ENCODE results near the gene NEURL1. TPM values are rescaled to one million over a fixed set of nuclear protein-coding genes. Genes with fewer than 3 reads are reported as not detected.
"Not testable (repeated sequence)": the region's sequence is repeated elsewhere in the genome, so short reads cannot be mapped to it uniquely, and the experiment has no call there.

The NEURL1 gene
- total RNA-seq, 1 donor from 2014 or later, result 0.05 TPM

DNA sequence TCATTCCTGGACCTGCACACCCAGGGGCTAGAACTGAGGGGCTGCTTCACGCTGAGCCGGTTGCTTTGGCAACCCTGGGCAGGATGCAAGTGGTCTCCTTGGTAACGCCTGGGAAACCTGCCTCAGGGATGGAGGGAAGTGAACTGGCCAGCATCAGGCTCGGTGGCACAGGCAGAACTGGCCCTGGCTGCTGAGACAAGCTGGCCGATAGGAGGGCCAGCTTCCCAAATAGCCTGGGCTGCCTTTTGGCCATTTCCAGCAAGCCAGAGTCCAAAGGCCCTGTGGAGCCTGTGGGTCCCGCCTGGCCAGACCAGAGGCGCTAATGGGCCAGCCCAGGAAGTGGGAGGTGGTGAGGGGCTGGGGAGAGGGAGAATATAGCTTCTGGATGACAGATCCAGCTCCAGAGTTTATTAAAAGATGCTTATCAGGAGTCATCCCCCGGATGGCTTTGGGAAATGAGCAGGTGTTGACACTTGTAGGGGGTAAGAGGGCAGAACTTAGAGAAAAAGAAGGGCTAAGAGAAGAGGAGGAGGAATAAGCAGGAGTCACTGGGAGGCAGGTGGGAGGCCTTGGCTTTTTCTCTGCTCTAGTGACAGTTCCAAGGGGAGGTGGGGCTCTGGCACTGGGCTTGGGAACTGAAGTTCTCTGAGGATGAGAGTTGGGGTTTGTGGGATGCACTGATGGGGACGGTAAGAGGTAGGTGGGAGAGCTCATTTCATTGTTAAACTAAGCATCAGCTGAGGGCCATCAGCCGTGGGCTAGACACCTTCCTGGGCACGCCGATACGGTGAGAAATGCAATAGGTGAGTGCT is 9.6 kb downstream of the NEURL1 start:
- Mint-ChIP-seq H3K36me3 (ENCODE audit: low read depth) (no peaks in the 10 kb centered on the region), H3K4me3 (ENCODE audit: unreplicated experiment) (no peak overlapping the region), H3K9me3 (ENCODE audit: low read depth) (no peaks in the 10 kb centered on the region), H3K27ac (ENCODE audit: unreplicated experiment) (no peak overlapping the region), H3K27me3 (ENCODE audit: low read depth) (peaks cover 61% of the 10 kb centered on the region), H3K4me1 (ENCODE audit: low read depth) (peaks cover 14% of the 10 kb centered on the region)
- TF ChIP-seq, protein P1, sequence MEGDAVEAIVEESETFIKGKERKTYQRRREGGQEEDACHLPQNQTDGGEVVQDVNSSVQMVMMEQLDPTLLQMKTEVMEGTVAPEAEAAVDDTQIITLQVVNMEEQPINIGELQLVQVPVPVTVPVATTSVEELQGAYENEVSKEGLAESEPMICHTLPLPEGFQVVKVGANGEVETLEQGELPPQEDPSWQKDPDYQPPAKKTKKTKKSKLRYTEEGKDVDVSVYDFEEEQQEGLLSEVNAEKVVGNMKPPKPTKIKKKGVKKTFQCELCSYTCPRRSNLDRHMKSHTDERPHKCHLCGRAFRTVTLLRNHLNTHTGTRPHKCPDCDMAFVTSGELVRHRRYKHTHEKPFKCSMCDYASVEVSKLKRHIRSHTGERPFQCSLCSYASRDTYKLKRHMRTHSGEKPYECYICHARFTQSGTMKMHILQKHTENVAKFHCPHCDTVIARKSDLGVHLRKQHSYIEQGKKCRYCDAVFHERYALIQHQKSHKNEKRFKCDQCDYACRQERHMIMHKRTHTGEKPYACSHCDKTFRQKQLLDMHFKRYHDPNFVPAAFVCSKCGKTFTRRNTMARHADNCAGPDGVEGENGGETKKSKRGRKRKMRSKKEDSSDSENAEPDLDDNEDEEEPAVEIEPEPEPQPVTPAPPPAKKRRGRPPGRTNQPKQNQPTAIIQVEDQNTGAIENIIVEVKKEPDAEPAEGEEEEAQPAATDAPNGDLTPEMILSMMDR (IDR thresholded peaks at IDR 0.05), result no peak
- DNase-seq (ENCODE audit: low spot score), result peak; percentile 41

DNA sequence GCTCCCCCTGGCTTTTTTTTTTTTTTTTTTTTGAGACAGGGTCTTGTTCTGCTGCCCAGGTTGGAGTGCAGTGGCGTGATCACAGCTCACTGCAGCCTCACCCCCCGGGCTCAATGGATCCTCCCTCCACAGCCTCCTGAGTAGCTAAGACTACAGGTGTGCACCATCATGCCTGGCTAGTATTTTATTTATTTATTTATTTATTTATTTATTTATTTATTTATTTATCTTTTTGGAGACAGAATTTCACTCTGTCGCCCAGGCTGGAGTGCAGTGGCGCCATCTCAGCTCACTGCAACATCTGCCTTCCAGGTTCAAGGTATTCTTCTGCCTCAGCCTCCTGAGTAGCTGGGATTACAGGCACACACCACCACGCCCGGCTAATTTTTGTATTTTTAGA is 10.3 kb downstream of the NEURL1 start:
- not testable (repeated sequence) for H3K9me3 Mint-ChIP-seq (ENCODE audit: low read depth); H3K27ac Mint-ChIP-seq (ENCODE audit: unreplicated experiment); H3K4me3 Mint-ChIP-seq (ENCODE audit: unreplicated experiment); H3K36me3 Mint-ChIP-seq (ENCODE audit: low read depth)
- peak; percentile 24 for DNase-seq (ENCODE audit: low spot score)
- Mint-ChIP-seq H3K4me1 (ENCODE audit: low read depth) (peaks cover 14% of the 10 kb centered on the region), H3K27me3 (ENCODE audit: low read depth) (peaks cover 63% of the 10 kb centered on the region)

DNA sequence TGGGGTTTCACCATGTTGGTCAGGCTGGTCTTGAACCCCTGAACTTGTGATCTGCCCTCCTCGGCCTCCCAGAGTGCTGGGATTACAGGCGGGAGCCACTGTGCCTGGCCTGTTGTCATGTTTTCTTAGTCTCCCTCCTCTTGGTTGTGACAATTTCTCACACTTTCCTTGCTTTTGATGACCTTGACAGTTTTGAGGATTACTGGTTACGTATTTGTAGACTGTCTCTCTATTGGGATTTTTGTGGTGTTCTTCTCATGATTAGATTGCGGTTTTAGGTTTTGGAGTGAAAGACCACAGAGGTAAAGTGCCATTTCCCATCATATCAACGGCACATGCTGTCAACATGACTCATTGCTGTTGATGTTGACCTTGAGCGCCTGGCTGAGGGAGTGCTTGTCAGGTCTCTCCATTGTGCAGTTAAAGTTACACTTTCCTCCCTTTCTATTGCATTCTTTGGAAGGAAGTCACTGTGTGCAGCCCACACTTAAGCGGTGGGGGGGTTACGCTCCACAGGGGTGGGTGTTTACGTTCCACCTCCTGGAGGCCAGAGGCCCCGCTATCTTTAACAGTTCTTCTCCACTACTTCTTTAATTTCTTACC is 10.8 kb downstream of the NEURL1 start:
- peak; percentile 32 for DNase-seq (ENCODE audit: low spot score)

GRCh38 chr10:103506061-103506460 is 12.6 kb downstream of the NEURL1 start:
- TF ChIP-seq, protein P1 (IDR thresholded peaks at IDR 0.05), result no peak
- Mint-ChIP-seq H3K4me3 (ENCODE audit: unreplicated experiment) (no peak overlapping the region), H3K36me3 (ENCODE audit: low read depth) (no peaks in the 10 kb centered on the region), H3K4me1 (ENCODE audit: low read depth) (peaks cover 14% of the 10 kb centered on the region), H3K27ac (ENCODE audit: unreplicated experiment) (no peak overlapping the region), H3K9me3 (ENCODE audit: low read depth) (no peaks in the 10 kb centered on the region), H3K27me3 (ENCODE audit: low read depth) (peaks cover 53% of the 10 kb centered on the region)
- peak; percentile 46 for DNase-seq (ENCODE audit: low spot score)

More for the DNA sequence above, 10.8 kb downstream of the NEURL1 start:
- TF ChIP-seq, protein P1 (IDR thresholded peaks at IDR 0.05), result no peak
- H3K27me3 Mint-ChIP-seq (ENCODE audit: low read depth), result peaks cover 59% of the 10 kb centered on the region
- peak overlapping the region; percentile 18 for H3K27ac Mint-ChIP-seq (ENCODE audit: unreplicated experiment)
- no peaks in the 10 kb centered on the region for H3K9me3 Mint-ChIP-seq (ENCODE audit: low read depth)
- no peak overlapping the region for H3K4me3 Mint-ChIP-seq (ENCODE audit: unreplicated experiment)
- H3K4me1 Mint-ChIP-seq (ENCODE audit: low read depth), result peaks cover 14% of the 10 kb centered on the region
- H3K36me3 Mint-ChIP-seq (ENCODE audit: low read depth), result no peaks in the 10 kb centered on the region

GRCh38 chr10:103507235-103508191 is 14.0 kb downstream of the NEURL1 start:
- DNase-seq (ENCODE audit: low spot score), result peak; percentile 76
- peaks cover 53% of the 10 kb centered on the region for H3K27me3 Mint-ChIP-seq (ENCODE audit: low read depth)
- TF ChIP-seq, protein P1 (IDR thresholded peaks at IDR 0.05), result peak; percentile 25
- H3K4me1 Mint-ChIP-seq (ENCODE audit: low read depth), result peaks cover 14% of the 10 kb centered on the region
- no peak overlapping the region for H3K27ac Mint-ChIP-seq (ENCODE audit: unreplicated experiment)
- H3K9me3 Mint-ChIP-seq (ENCODE audit: low read depth), result no peaks in the 10 kb centered on the region
- peaks cover 2% of the 10 kb centered on the region for H3K36me3 Mint-ChIP-seq (ENCODE audit: low read depth)
- H3K4me3 Mint-ChIP-seq (ENCODE audit: unreplicated experiment), result no peak overlapping the region

Data from chondrocyte (in vitro differentiated cells).